Measurements from ENCODE around the gene SMG1.
"Not testable (repeated sequence)": the region's sequence is repeated elsewhere in the genome, so short reads cannot be mapped to it uniquely, and the experiment has no call there.

Gene SMG1

GRCh38 chr16:18932243-18932987, 6.2 kb upstream of the SMG1 start:
- no peak for FAIRE-seq

DNA sequence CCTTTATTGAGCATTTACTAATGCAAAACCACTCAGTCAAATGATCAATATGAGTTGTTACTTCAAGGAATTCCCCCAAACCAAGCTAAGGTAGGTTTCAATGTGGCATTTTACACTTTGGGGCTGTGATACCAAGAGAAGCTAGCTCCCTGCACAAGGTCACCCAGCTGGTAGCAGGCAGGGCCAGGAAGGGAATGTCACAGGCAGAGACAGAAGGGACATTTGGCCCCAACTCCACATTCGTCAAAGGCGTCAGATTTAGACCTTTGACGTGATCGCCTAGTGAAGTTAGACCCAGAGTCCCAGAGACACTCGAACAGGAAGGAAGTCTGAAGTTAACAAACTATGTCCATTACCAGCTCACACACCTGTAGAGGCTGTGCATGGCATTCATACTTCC, 5.5 kb upstream of the SMG1 start:
- no peak for FAIRE-seq

DNA sequence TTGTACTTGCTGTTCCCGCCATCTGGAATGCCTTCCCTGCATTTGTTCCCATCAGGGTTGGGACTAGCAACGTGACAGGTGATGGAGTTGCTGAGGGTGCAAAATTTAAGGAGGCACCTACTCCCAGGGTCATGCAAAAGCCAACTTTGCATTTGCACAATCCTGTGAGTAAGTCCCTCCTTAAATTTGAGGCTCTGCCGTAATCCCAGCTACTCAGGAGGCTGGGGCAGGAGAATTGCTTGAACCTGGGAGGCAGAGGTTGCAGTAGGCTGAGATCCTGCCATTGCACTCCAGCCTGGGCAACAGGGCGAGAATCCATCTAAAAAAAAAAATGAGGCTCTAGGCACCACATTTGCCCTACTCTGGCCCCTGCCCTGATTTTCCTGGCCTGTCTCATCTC, 3.9 kb upstream of the SMG1 start:
- not testable (repeated sequence) for FAIRE-seq

GRCh38 chr16:18928073-18928472, 1.9 kb upstream of the SMG1 start:
- not testable (repeated sequence) for FAIRE-seq

DNA sequence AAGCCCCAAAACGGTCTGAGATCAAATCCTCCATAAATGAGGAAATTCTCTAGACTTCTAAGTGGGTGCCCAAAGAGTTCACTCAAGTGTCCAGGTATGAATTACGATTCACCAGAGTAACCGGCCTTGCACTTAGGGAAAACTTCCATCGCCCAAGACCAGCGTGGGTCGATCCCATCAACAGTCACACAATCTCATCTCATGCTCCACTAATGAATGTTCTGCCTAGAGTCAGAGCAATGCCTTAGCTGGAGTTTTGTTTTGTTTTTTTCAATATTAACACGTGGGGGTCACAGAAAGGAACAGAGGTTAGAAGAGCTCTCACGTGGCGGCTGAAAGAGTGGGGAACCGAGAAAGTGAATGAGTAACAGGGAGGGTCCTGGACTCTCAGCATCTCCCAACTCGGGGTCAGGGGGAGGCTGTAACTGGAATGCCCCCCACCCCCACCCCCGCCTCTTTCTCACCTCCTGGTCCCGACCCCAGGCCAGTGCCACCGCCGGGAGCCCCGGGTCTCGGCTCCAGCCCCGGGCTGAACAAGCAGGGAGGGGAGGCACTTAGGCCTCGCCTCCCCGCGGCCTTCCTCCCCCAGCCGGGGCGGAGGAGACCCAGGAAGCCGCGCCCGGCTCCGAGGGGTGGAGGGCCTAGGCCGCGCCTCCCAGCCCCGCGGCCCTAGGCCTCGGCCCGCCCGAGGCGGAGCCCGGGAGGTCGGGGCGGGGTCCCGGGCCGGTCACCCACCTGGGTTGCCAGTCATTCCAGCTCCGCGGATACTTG, 808 bp downstream of the SMG1 start:
- FAIRE-seq = not testable (repeated sequence)

- FAIRE-seq = not testable (repeated sequence)
Observed at GRCh38 chr16:18923935-18924334, 2.3 kb downstream of the SMG1 start.

- FAIRE-seq = not testable (repeated sequence)
Observed at GRCh38 chr16:18923124-18923523, 3.1 kb downstream of the SMG1 start.

DNA sequence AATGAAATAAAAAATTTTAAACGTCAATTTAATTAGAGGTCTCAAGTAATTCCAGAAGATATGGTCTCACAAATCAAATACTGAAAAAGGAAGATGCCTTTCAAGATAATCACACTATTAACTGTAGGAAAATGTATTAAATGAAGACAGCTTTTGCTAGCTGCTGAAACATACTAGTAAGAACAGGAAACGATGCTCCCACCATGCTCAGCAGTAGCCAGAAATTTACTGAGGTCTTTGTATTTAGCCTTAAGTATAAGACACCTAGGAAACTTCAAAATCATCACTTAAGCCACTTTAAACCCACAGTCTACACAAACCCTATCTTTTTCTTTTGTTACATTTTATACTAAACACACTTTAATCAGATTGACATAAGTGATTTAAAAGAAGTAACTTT, 16.6 kb downstream of the SMG1 start:
- not testable (repeated sequence) for FAIRE-seq

GRCh38 chr16:18908716-18909115, 17.5 kb downstream of the SMG1 start:
- FAIRE-seq = not testable (repeated sequence)

GRCh38 chr16:18902778-18903177, 23.4 kb downstream of the SMG1 start:
- not testable (repeated sequence) for FAIRE-seq

DNA sequence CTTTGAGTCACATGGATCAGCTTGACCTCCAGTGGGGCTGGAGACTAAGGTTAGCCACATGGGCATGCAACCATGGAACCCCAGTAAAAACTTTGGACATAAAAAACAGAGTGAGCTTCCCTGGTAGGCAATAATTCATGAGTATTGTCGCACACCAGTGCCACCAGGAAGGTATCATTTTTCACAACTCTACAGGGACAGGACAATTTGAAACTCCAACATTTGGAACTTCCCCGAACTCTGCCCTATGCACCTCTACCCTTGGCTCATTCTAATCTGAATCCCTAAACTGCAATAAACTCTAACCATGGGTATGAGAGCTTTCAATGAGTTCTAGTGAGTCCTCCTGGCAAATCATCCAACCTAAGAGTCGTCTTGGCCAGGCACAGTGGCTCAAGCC, 24.2 kb downstream of the SMG1 start:
- FAIRE-seq = not testable (repeated sequence)

DNA sequence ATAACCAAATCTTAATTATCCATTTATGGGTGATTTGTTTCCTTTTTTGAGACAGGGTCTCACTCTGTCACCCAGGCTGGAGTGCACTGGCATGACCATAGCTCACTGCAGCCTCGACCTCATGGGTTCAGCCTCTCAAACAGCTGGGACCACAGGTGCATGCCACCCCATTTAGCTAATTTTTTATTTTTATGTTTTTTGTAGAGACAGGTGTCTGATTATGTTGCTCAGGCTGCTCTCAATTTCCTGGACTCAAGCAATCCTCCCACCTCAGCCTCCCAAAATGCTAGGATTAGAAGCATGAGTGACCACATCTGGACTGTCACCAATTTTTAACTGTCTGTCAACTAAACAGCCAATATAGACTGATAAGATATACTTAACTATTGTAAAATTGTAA, 25.0 kb downstream of the SMG1 start:
- FAIRE-seq = not testable (repeated sequence)

DNA sequence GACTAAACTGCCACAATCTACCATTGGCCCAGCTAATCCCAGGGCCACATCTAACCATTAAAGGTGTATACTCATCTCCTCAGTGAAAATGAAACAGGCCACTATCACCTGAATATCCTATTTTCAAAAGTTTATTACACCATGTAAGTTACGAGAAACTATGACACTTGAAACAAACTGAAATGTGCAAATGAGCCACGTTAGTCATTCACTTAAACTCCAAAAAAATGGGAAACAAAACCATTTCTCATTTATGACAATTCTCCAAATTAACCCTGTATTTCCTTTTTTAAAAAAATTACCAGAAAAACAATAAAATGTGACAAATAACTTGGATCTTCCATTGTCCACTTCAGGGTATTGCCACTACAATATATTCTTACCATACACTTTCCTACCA, 41.8 kb downstream of the SMG1 start:
- FAIRE-seq = not testable (repeated sequence)

DNA sequence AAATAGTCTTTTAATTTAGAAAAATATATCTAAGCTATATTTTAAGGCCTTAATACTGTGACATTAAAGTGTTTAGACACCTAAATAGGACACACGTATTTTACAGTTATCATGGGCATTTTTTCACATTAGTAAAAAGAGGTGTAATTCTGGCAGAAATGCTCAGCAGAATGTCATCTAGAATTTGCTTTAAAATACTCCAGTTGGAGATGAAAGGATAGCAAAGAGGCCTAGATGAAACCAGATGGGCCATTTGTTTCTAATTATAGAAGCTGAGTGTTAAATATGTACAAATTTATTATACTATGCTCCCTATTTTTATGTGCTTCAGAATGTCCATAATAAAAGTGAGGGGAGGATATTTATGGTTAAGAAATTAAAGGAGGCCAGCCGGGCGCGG, 48.5 kb downstream of the SMG1 start:
- FAIRE-seq = not testable (repeated sequence)

DNA sequence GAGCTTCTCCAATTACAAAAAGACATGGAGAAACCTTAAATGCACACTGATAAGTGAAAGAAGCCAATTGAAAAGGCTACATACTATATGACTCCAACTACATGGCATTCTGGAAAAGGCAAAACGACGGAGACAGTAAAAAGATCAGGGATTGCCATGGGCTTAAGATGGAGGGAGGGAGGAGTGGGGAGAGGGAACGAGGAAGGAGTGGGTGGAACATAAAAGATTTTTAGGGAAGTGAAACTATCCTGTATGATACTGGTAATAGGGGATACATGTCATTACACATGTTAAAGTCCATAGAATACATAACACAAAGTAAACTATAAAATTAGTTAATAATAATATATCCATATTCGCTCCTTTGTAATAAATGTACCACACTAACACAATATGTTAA, 48.9 kb downstream of the SMG1 start:
- not testable (repeated sequence) for FAIRE-seq

DNA sequence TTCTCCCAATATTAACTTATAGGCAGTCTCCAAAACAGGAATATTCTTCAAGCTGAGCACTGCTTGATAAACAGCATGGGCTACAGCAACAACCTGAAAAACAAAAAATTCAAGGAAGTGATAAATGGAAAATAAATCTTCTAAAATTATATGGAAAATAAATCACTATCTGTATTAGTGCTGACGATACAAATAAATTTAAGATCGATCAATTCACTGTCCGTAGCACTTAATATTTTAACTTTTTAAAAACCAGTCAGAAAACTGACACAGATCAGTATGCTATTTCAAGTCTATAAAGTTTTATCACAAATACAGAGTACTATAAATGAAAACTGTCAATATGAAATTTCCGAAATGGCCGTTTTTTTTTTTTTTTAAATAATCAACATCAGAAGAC, 49.9 kb downstream of the SMG1 start:
- not testable (repeated sequence) for FAIRE-seq

GRCh38 chr16:18869043-18869771, 57.0 kb downstream of the SMG1 start:
- FAIRE-seq = not testable (repeated sequence)

DNA sequence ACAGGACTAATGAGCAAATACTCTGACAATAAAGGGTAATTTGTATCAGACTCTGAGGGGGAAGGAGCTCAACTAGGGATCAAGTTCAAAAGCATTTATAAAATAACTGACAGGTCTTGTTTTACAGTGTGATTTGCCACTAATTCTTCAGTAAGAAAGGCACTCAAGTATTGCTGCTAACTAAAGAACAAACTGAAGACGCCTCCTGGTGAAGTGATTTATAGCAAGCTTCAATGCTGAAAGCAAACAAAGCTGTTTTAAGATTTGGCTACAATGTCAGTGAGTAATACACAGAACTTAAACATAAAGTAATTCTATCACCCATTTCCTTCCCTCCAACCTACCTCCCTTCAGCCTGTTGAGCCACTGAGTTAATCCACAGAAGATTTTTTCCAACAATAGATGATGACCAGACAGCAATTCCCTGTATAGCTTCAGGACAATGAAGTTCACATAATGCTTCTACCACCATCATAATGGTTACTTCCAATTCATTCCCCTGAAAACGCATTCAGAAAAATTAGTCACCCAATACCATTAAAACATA, 59.9 kb downstream of the SMG1 start:
- not testable (repeated sequence) for FAIRE-seq

DNA sequence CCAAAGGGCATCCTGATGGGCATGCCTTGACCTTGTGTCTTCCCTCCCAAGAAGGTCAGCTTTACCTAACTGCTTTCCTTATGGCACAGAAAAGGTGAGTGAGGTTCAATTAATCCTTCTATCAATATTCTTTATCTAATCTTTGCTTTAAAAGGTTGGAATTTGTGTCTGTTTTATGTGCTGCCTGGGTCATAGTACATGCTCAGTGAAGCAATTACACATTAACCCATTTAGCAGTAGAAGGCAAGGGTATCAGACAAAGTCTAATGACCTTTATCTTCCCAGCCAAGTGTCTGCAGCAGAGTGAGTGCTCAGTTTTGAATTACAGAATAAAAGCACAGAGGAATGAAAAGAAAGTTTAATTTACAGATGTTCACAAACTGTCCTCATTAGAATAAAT, 63.3 kb downstream of the SMG1 start:
- FAIRE-seq = not testable (repeated sequence)

DNA sequence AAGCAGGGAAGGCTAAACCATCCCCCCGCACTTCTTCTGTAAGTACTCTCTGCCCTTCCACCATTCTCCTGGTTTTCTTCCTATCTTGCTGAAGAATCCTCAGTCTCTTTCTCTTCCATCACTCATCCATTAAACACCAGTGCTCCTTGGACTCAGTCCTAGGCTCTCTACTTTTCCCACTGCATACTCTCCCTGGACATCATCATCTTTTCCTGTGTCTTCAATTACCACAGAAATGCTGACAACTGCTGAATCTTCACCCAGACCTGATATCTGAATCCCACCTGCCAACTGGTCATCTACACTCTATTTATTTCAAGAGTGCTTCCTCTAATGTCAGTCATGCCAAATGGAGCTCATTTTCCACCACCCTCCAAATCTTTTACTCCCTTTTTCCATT, 71.0 kb downstream of the SMG1 start:
- no peak for FAIRE-seq

GRCh38 chr16:18853694-18854093, 72.5 kb downstream of the SMG1 start:
- FAIRE-seq = no peak

DNA sequence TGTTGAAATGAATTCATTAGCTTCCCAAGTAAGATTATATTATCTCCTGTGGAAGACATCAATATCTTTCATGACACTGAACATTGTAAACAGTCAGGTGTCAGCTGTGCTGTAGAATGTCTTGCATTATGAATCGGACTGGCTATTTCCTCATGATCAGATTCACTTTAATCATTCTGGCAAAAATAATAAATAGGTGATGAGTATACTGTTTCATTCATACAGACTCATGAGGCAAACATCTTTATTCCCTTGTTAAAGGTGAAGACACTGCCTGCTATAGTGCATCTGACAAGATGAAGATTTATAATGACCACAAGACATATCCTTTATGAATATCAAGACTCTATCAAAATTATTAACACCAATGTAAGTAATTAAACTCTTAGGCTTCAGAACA, 73.6 kb downstream of the SMG1 start:
- no peak for FAIRE-seq

GRCh38 chr16:18846416-18846815, 79.8 kb downstream of the SMG1 start:
- FAIRE-seq = no peak
